Endothelial cell of umbilical vein (primary cell): ENCODE data around the gene BCAP31. TPM values are rescaled to one million over a fixed set of nuclear protein-coding genes. Genes with fewer than 3 reads are reported as not detected.

ENCODE experiments used
- BruUV-seq: library from RNA; stranded (reverse); fragments of 400-500 nt; replicated peaks from 2 replicates; lab custom pipeline; 2021; lab: Mats Ljungman, UMichigan
- CTCF ChIA-PET: fragments of 300-600, 350-600 bp; sonication (Branson Sonifier 250); formaldehyde crosslinking; loops from one replicate; lab custom pipeline; 2021; ENCODE audit warnings: antibody characterized with exemption, inconsistent platforms; lab: Charles Lee
- POLR2A ChIA-PET: fragments of 300-600, 350-600 bp; sonication (Branson Sonifier 250); formaldehyde crosslinking; loops from one replicate; lab custom pipeline; 2021; ENCODE audit warnings: antibody characterized with exemption, inconsistent platforms; lab: Charles Lee
- DNase-seq: peaks from one replicate; pipeline ENCODE4 v3.0.0-alpha.2; 2011; ENCODE audit warnings: low read depth, low spot score
- FAIRE-seq: peaks from 2 replicates; lab custom pipeline; 2011; peaks lifted over from hg19 to GRCh38; lab: Jason Lieb, UNC
- H2AFZ ChIP-seq: 2 replicates; pipeline ENCODE4 v1.6.0; 2012; ENCODE audit warnings: low read depth, low read length, control low read depth, inconsistent platforms
- H3K27ac ChIP-seq: 2 replicates; pipeline ENCODE4 v1.5.1; 2011; ENCODE audit warnings: low read depth, mild to moderate bottlenecking, control low read depth, low read length, moderate library complexity; ENCODE audit not compliant: insufficient read depth
- H3K27me3 ChIP-seq, 2 experiments: 2 replicates each; pipeline versions ENCODE4 v1.6.0 to v1.6.1; 2011; ENCODE audit warnings: low read length in 2 of 2, mixed read lengths in 1 of 2; ENCODE audit not compliant: control insufficient read depth in 2 of 2, insufficient read depth in 2 of 2
- H3K36me3 ChIP-seq, 2 experiments: 2 replicates in 1 of 2; 3 replicates in 1 of 2; pipeline ENCODE4 v1.5.1; 2011; ENCODE audit warnings: low read length in 2 of 2, mild to moderate bottlenecking in 1 of 2, moderate library complexity in 1 of 2; ENCODE audit not compliant: control insufficient read depth in 2 of 2, insufficient read depth in 2 of 2; ENCODE audit errors: extremely low read depth in 1 of 2
- H3K4me1 ChIP-seq: 3 replicates; pipeline ENCODE4 v1.5.1; 2011; ENCODE audit warnings: mild to moderate bottlenecking, low read length; ENCODE audit not compliant: control insufficient read depth, insufficient read depth; ENCODE audit errors: extremely low read depth
- H3K4me2 ChIP-seq: 2 replicates; pipeline ENCODE4 v1.6.1; 2011; ENCODE audit warnings: low read length, control low read depth, mixed read lengths; ENCODE audit not compliant: insufficient read depth
- H3K4me3 ChIP-seq, 3 experiments: fragments of 200-600 bp in 1 of 3; sonication (generic), shearing (Covaris generic) in 1 of 3; replicated peaks in 1 of 3; 2 replicates each; pipeline ENCODE4 v1.5.1; 2011 to 2016; ENCODE audit warnings: control low read depth in 3 of 3, low read length in 3 of 3, mild to moderate bottlenecking in 2 of 3, inconsistent platforms in 1 of 3, low read depth in 1 of 3, moderate library complexity in 1 of 3; ENCODE audit not compliant: insufficient read depth in 1 of 3
- H3K79me2 ChIP-seq: 2 replicates; pipeline ENCODE4 v1.6.0; 2012; ENCODE audit warnings: low read length, inconsistent platforms; ENCODE audit not compliant: control insufficient read depth, insufficient read depth
- H3K9ac ChIP-seq: replicated peaks from 2 replicates; pipeline ENCODE3; 2011; ENCODE audit warnings: low read length, control low read depth; ENCODE audit not compliant: insufficient read depth; ENCODE audit errors: extremely low read depth
- H3K9me1 ChIP-seq: replicated peaks from 3 replicates; pipeline ENCODE4 v1.6.0; 2011; ENCODE audit warnings: mild to moderate bottlenecking, low read length; ENCODE audit not compliant: control insufficient read depth, insufficient read depth; ENCODE audit errors: extremely low read depth
- H3K9me3 ChIP-seq: replicated peaks from 2 replicates; pipeline ENCODE4 v1.5.1; 2012; ENCODE audit warnings: low read length, inconsistent platforms; ENCODE audit not compliant: control insufficient read depth, insufficient read depth
- H4K20me1 ChIP-seq: replicated peaks from 2 replicates; pipeline ENCODE3; 2011; ENCODE audit warnings: mild to moderate bottlenecking, low read length; ENCODE audit not compliant: control insufficient read depth, insufficient read depth; ENCODE audit errors: extremely low read depth
- CTCF ChIP-seq, 2 donors: IDR thresholded peaks; 1 replicate in 1 of 2; 2 replicates in 1 of 2; pipeline ENCODE4 v1.5.1; 2011; ENCODE audit warnings: low read length in 2 of 2, mild to moderate bottlenecking in 2 of 2, moderate library complexity in 2 of 2, control low read depth in 1 of 2, inconsistent platforms in 1 of 2, low read depth in 1 of 2; ENCODE audit not compliant: insufficient read depth in 1 of 2; ENCODE audit errors: extremely low read depth in 1 of 2
- EZH2 ChIP-seq: IDR thresholded peaks from 2 replicates; pipeline ENCODE4 v1.6.1; 2012; ENCODE audit warnings: borderline replicate concordance, low read depth, mild to moderate bottlenecking, moderate library complexity, low read length, inconsistent platforms; ENCODE audit not compliant: severe bottlenecking
- FOS ChIP-seq: IDR thresholded peaks from 2 replicates; pipeline ENCODE4 v1.6.1; 2011; ENCODE audit warnings: mild to moderate bottlenecking, low read length, moderate library complexity, borderline replicate concordance; ENCODE audit not compliant: insufficient read depth
- GATA2 ChIP-seq: IDR thresholded peaks from 2 replicates; pipeline ENCODE4 v1.7.0; 2011; ENCODE audit warnings: low read depth, mild to moderate bottlenecking, moderate library complexity, mixed read lengths, low read length; ENCODE audit not compliant: insufficient read length, insufficient read depth
- JUN ChIP-seq: IDR thresholded peaks from 2 replicates; pipeline ENCODE4 v1.6.1; 2011; ENCODE audit warnings: borderline replicate concordance, low read depth; ENCODE audit not compliant: insufficient read length, insufficient read depth
- MAX ChIP-seq: IDR thresholded peaks from 2 replicates; pipeline ENCODE4 v1.6.1; 2011; ENCODE audit not compliant: insufficient read depth, insufficient read length
- MYC ChIP-seq: IDR thresholded peaks from one replicate; pipeline ENCODE4 v1.6.1; 2011; ENCODE audit warnings: mild to moderate bottlenecking, low read depth, low read length
- POLR2A ChIP-seq: IDR thresholded peaks from 2 replicates; pipeline ENCODE4 v1.6.1; 2012; ENCODE audit warnings: low read depth, mild to moderate bottlenecking, control low read depth, low read length
- POLR2AphosphoS5 ChIP-seq: IDR thresholded peaks from 2 replicates; pipeline ENCODE4 v1.6.1; 2012; ENCODE audit warnings: low read depth, mild to moderate bottlenecking, control low read depth, low read length, moderate library complexity; ENCODE audit not compliant: insufficient read depth
- dilution Hi-C: fragments of 300-500 bp; cut with MboI; formaldehyde crosslinking; loops from one replicate; pipeline ENCODE4 v1.15.0; 2019; ENCODE audit warnings: low sequenced_read_pairs; ENCODE audit not compliant: extremely low pct_ligation_motif_present
- intact Hi-C: fragments of 100-400 bp; cut with micrococcal nuclease; formaldehyde crosslinking; loops from one replicate; pipeline ENCODE4 v1.10.0; 2022
- polyA plus RNA-seq, 4 experiments: library from polyadenylated mRNA; depleted of rRNA in 3 of 4; stranded (reverse) in 3 of 4; unstranded in 1 of 4; fragments of >200 nt; gene quantifications; 2 replicates each; pipeline versions ENCODE4 v1.2.1 to v1.2.3, GENCODE V29; 2011 to 2012; ENCODE audit warnings: missing spikeins in 1 of 4
- total RNA-seq: library from RNA; stranded (reverse); gene quantifications from 2 replicates; pipeline ENCODE4 v1.2.3, GENCODE V29; 2021

BCAP31 gene
- total and polyA plus RNA-seq, 2 donors (not counting 3 experiments of a cell fraction or from before 2014, with no cell fraction given) = 169 to 203 TPM

- intact Hi-C loops = no loop called here
- H3K36me3 ChIP-seq = no peaks in the 10 kb centered on the region
- H3K79me2 ChIP-seq = no peaks in the 10 kb centered on the region
- dilution Hi-C loops = no loop called here
- CTCF ChIA-PET = interaction anchor here (0.6 to 3.3 kb wide), 15 partner anchors 8 to 721 kb away, joined by 3 to 15 read pairs (median 4); partner anchors contain the start of gene CCNQ
- FAIRE-seq (no peak), DNase-seq (peak; percentile 39)
- H3K9me1 ChIP-seq = no peaks in the 10 kb centered on the region
- no peak overlapping the region for H2AFZ ChIP-seq
- H3K27ac ChIP-seq = no peak overlapping the region
- POLR2A ChIA-PET = no interaction called here
- no peak overlapping the region for H3K4me3 ChIP-seq
- no peaks in the 10 kb centered on the region for H3K9me3 ChIP-seq
- H3K4me2 ChIP-seq = no peak overlapping the region
- H3K27me3 ChIP-seq = peaks cover 1 to 14% of the 10 kb centered on the region in 2 experiments
- H3K4me1 ChIP-seq = no peaks in the 10 kb centered on the region
- no peaks in the 10 kb centered on the region for H4K20me1 ChIP-seq
- TF ChIP-seq POLR2A (no peak), MYC (no peak), JUN (no peak), FOS (no peak), GATA2 (no peak), POLR2AphosphoS5 (no peak), EZH2 (peak; percentile 39), MAX (no peak), CTCF (IDR thresholded peaks at IDR 0.05; ENCODE audit: extremely low read depth in 1 of 2, insufficient read depth in 1 of 2, low read depth in 1 of 2, low read length in 2 of 2) (peak; percentile 46 to 50)
- no peak overlapping the region for H3K9ac ChIP-seq
- BruUV-seq = no TSS peak
Measured at GRCh38 chrX:153662266-153662665, 61.9 kb downstream of the BCAP31 start.
